Smooth muscle cell (in vitro differentiated cells): Measurements from ENCODE around the gene NXPH1. TPM values are rescaled to one million over a fixed set of nuclear protein-coding genes. Genes with fewer than 3 reads are reported as not detected.

Experiments
- DNase-seq: peaks from one replicate; lab custom pipeline; 2025; ENCODE audit not compliant: unreplicated experiment; lab: John Stamatoyannopoulos, UW
- H2AFZ ChIP-seq: fragments of 200-600 bp; sonication (generic); 2 replicates; pipeline ENCODE4 v1.6.0; 2016; ENCODE audit warnings: antibody characterized with exemption, low read depth, mild to moderate bottlenecking
- H3F3A ChIP-seq: fragments of 200-600 bp; sonication (generic); 2 replicates; pipeline ENCODE4 v1.6.0; 2017; ENCODE audit warnings: antibody characterized with exemption, low read depth
- H3K27ac ChIP-seq: fragments of 200-600 bp; sonication (generic); 2 replicates; pipeline ENCODE4 v1.5.1; 2016; ENCODE audit warnings: low read depth, mild to moderate bottlenecking
- H3K27me3 ChIP-seq: fragments of 200-600 bp; sonication (generic); 2 replicates; pipeline ENCODE4 v1.6.1; 2016; ENCODE audit warnings: low read depth, mild to moderate bottlenecking
- H3K36me3 ChIP-seq: fragments of 200-600 bp; sonication (generic); 2 replicates; pipeline ENCODE4 v1.5.1; 2016; ENCODE audit warnings: low read depth
- H3K4me1 ChIP-seq: fragments of 200-600 bp; sonication (generic); 2 replicates; pipeline ENCODE4 v1.5.1; 2016; ENCODE audit warnings: low read depth
- H3K4me2 ChIP-seq: fragments of 200-600 bp; sonication (generic); 2 replicates; pipeline ENCODE4 v1.6.0; 2016; ENCODE audit warnings: mild to moderate bottlenecking
- H3K4me3 ChIP-seq: fragments of 200-600 bp; sonication (generic); 2 replicates; pipeline ENCODE4 v1.5.1; 2016; ENCODE audit warnings: mild to moderate bottlenecking
- H3K79me2 ChIP-seq: fragments of 200-600 bp; sonication (generic); 2 replicates; pipeline ENCODE4 v1.6.0; 2016; ENCODE audit warnings: low read depth, mild to moderate bottlenecking
- H3K9ac ChIP-seq: fragments of 200-600 bp; sonication (generic); 2 replicates; pipeline ENCODE4 v1.6.0; 2016; ENCODE audit warnings: low read depth
- H3K9me3 ChIP-seq: fragments of 200-600 bp; sonication (generic); replicated peaks from 2 replicates; pipeline ENCODE4 v1.5.1; 2016; ENCODE audit warnings: low read depth
- H4K20me1 ChIP-seq: fragments of 200-600 bp; sonication (generic); 2 replicates; pipeline ENCODE4 v1.6.0; 2016; ENCODE audit warnings: low read depth
- WGBS: methylation state at CpG from one replicate; pipeline ENCODE4 v1.1.7; 2016; ENCODE audit warnings: low lambda C conversion rate; 5-methylcytosine and 5-hydroxymethylcytosine counted together
- polyA plus RNA-seq: library from polyadenylated mRNA; unstranded; fragments of >200 nt; fragmentation: Nextera tagmentation; extraction: Ambion mirVana; gene quantifications from 2 replicates; pipeline ENCODE4 v1.2.1, GENCODE V29; 2016
- total RNA-seq: library from RNA; depleted of rRNA; stranded (reverse); fragments of >200 nt; gene quantifications from 2 replicates; pipeline ENCODE4 v1.2.3, GENCODE V29; 2014
- TF ChIP-seq, protein P1 (sequence below): fragments of 200-600 bp; sonication (generic); IDR thresholded peaks from 2 replicates; pipeline ENCODE4 v1.5.1; 2017; ENCODE audit warnings: borderline replicate concordance, mild to moderate bottlenecking, antibody characterized with exemption; ENCODE audit not compliant: insufficient read depth, poor library complexity, severe bottlenecking

Gene NXPH1
- total and polyA plus RNA-seq, 2 experiments from 2014 or later = 0.43 to 2.7 TPM

DNA sequence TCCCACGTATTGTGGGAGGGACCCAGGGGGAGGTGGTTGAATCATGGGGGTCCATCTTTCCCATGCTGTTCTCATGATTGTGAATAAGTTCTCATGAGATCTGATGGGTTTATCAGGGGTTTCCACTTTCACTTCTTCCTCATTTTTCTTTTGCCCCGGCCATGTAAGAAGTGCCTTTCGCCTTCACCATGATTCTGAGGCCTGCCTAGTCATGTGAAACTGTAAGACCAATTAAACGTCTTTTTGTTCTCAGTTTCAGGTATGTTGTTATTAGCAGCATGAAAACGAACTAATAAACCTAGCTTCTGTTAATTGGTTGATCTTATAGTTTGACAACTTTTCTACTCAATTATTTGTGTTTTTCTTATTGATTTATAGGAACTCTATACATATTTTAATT lies 206.3 kb downstream of the NXPH1 start:
- H3K27ac ChIP-seq = no peak overlapping the region
- no peak for DNase-seq
- H3K79me2 ChIP-seq = no peaks in the 10 kb centered on the region
- no peak overlapping the region for H3K4me3 ChIP-seq
- H3K36me3 ChIP-seq = no peaks in the 10 kb centered on the region
- H3K9ac ChIP-seq = no peak overlapping the region
- no peaks in the 10 kb centered on the region for H4K20me1 ChIP-seq
- H2AFZ ChIP-seq = no peak overlapping the region
- H3F3A ChIP-seq = no peaks in the 10 kb centered on the region
- no peak overlapping the region for H3K4me2 ChIP-seq
- 93% methylated on average over 5 of the region's 5 CpGs for WGBS
- TF ChIP-seq, protein P1, sequence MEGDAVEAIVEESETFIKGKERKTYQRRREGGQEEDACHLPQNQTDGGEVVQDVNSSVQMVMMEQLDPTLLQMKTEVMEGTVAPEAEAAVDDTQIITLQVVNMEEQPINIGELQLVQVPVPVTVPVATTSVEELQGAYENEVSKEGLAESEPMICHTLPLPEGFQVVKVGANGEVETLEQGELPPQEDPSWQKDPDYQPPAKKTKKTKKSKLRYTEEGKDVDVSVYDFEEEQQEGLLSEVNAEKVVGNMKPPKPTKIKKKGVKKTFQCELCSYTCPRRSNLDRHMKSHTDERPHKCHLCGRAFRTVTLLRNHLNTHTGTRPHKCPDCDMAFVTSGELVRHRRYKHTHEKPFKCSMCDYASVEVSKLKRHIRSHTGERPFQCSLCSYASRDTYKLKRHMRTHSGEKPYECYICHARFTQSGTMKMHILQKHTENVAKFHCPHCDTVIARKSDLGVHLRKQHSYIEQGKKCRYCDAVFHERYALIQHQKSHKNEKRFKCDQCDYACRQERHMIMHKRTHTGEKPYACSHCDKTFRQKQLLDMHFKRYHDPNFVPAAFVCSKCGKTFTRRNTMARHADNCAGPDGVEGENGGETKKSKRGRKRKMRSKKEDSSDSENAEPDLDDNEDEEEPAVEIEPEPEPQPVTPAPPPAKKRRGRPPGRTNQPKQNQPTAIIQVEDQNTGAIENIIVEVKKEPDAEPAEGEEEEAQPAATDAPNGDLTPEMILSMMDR = no peak
- no peaks in the 10 kb centered on the region for H3K4me1 ChIP-seq
- no peaks in the 10 kb centered on the region for H3K27me3 ChIP-seq
- no peaks in the 10 kb centered on the region for H3K9me3 ChIP-seq

DNA sequence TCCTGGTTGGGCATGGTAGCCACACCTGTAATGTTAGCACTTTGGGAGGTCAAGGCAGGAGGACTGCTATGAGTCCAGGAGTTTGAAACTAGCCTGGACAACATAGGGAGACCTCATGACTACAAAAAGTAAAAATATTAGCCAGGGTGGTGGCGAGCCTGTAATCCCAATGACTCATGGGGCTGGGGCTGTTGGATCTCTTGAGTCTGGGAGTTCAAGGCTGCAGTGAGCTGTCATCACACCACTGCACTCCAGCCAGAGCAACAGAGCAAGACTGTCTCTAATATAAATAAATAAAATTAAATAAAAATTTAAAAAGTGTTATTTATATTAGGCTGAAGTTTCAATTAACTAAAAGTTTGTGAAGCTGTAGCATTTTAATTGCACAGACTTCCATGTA lies 207.3 kb downstream of the NXPH1 start:
- Histone ChIP-seq H3K4me3 (no peak overlapping the region), H3K9ac (no peak overlapping the region), H3K36me3 (no peaks in the 10 kb centered on the region), H3F3A (no peaks in the 10 kb centered on the region), H3K27ac (no peak overlapping the region), H3K4me1 (no peaks in the 10 kb centered on the region), H3K27me3 (no peaks in the 10 kb centered on the region), H3K4me2 (no peak overlapping the region), H2AFZ (no peak overlapping the region), H3K79me2 (no peaks in the 10 kb centered on the region), H4K20me1 (no peaks in the 10 kb centered on the region), H3K9me3 (no peaks in the 10 kb centered on the region)
- WGBS = 68% methylated on average over 1 of the region's 1 CpG
- TF ChIP-seq, protein P1 = no peak
- no peak for DNase-seq

DNA sequence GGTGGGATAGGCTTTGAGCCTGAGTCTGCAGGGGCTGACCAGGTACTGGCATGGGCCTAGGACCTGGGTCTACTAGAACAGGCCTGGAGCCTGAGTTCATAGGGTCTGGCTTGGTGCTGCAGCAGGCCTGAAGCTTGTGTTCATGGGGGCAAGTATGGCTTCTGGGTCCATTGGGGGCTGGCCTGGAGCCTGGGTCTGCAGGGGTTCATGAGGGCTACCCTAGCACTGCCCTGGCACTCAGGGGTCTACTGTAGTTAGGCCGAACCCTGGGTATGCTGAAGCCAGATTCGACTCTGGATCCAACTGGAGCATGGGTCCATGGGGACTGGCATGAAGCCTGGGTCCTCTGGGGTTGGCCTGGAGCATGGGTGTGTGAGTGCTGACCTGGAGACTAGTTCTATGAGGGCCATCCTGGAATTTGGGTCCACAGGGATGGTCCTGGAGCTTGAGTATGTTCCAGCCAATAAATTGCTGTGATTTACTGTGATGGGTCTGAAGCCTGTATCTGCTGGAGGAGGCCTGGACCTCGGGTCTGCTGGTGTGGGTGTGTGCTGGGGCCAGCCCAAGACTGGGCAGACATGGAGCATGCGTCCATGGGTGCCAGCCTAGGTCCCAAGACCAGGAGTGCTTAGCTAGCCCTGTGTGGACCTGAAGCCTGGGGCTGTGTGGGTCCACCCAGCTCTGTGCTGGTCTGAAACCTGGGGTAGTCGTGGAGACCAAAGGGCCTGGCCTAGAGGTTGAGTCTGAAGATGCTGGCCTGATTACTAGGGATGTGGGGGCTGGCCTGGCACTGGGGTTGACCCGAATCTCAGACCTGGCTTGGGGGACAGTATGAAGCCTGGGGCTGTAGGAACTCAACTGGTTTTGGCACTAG lies 235.5 kb downstream of the NXPH1 start:
- WGBS = 81% methylated on average over 6 of the region's 6 CpGs
- no peaks in the 10 kb centered on the region for H3K79me2 ChIP-seq
- TF ChIP-seq, protein P1 = no peak

DNA sequence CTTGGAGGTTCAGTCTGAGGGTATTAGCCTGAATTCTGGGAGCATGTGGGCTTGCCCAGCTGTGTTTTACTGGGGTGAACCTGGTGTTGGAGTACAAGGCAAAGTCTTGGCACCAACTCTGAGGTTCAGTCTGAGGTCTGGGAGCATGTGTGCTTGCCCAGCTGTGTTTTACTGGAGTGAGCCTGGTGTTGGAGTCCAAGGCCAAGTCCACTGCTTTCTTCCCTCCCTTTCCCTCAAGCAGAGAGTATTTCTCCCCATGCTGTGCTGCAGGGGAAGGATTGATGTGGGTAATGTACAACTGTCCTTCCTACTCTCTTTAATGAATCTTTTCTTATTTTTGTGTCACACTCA lies 236.1 kb downstream of the NXPH1 start:
- DNase-seq = no peak
- H3K4me1 ChIP-seq = no peaks in the 10 kb centered on the region
- H3F3A ChIP-seq = no peaks in the 10 kb centered on the region
- H3K4me2 ChIP-seq = no peak overlapping the region
- H2AFZ ChIP-seq = no peak overlapping the region
- H3K9ac ChIP-seq = no peak overlapping the region
- H3K36me3 ChIP-seq = no peaks in the 10 kb centered on the region
- TF ChIP-seq, protein P1 = no peak
- H3K9me3 ChIP-seq = peaks cover 4% of the 10 kb centered on the region
- H3K4me3 ChIP-seq = no peak overlapping the region
- H3K79me2 ChIP-seq = no peaks in the 10 kb centered on the region
- H4K20me1 ChIP-seq = no peaks in the 10 kb centered on the region
- H3K27ac ChIP-seq = no peak overlapping the region
- H3K27me3 ChIP-seq = no peaks in the 10 kb centered on the region

More for the DNA sequence above, 235.5 kb downstream of the NXPH1 start:
- DNase-seq = no peak
- no peak overlapping the region for H3K9ac ChIP-seq
- H3K4me3 ChIP-seq = no peak overlapping the region
- no peaks in the 10 kb centered on the region for H3K4me1 ChIP-seq
- H4K20me1 ChIP-seq = no peaks in the 10 kb centered on the region
- H3F3A ChIP-seq = no peaks in the 10 kb centered on the region
- H2AFZ ChIP-seq = no peak overlapping the region
- no peaks in the 10 kb centered on the region for H3K36me3 ChIP-seq
- no peak overlapping the region for H3K4me2 ChIP-seq
- H3K27ac ChIP-seq = no peak overlapping the region
- H3K27me3 ChIP-seq = no peaks in the 10 kb centered on the region
- peaks cover 4% of the 10 kb centered on the region for H3K9me3 ChIP-seq
